Measurements from ENCODE around the gene VWDE.

DNA sequence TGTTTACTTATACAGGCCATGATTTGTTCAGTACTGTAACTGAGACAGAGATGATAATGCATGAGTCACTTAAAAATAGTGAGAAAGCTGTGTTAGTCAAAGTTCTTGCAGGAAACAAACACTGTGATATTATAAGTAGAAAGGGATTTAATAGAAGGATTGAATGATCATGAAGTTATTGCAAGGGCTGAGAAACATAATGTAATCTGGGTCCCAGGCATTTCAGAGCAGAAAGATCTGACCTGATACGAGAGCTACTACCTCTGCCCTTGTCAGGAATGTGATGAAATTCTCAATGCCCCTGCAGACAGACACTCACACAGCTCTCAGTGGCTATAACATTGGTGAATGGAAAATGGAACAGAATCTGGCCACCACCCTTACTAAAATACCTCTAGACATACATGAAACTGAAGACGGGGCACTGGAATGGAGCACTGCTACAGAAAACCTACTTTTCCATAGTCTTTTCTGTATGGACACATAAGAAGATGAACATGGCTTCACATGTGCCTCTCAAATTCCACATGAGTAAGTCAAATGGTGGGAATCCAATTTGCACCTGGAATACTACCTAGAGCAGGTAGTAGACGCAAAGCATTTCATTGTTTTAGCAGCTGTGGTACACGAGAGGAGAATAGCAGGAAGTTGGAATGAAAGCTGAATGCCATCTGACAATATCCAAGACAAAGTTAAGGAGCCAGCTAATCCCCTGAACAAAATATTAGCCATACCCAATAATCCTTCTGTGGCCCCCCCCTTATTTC is 19.1 kb upstream of the VWDE start:
- no peak for TF ChIP-seq POLR2A (IDR thresholded peaks at IDR 0.05)
- TF ChIP-seq, protein P1, sequence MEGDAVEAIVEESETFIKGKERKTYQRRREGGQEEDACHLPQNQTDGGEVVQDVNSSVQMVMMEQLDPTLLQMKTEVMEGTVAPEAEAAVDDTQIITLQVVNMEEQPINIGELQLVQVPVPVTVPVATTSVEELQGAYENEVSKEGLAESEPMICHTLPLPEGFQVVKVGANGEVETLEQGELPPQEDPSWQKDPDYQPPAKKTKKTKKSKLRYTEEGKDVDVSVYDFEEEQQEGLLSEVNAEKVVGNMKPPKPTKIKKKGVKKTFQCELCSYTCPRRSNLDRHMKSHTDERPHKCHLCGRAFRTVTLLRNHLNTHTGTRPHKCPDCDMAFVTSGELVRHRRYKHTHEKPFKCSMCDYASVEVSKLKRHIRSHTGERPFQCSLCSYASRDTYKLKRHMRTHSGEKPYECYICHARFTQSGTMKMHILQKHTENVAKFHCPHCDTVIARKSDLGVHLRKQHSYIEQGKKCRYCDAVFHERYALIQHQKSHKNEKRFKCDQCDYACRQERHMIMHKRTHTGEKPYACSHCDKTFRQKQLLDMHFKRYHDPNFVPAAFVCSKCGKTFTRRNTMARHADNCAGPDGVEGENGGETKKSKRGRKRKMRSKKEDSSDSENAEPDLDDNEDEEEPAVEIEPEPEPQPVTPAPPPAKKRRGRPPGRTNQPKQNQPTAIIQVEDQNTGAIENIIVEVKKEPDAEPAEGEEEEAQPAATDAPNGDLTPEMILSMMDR (IDR thresholded peaks at IDR 0.05): no peak
- TF ChIP-seq POLR2AphosphoS5 (IDR thresholded peaks at IDR 0.05): no peak

Data from gastroesophageal sphincter (tissue), 3 donors.